CD8-positive, alpha-beta memory T cell (primary cell): ENCODE data around the gene KIF26A. TPM values are rescaled to one million over a fixed set of nuclear protein-coding genes. Genes with fewer than 3 reads are reported as not detected.

ENCODE experiments used
- CTCF ChIA-PET: fragments of 350-600 bp; sonication (Branson Sonifier 250); formaldehyde crosslinking; loops from one replicate; lab custom pipeline; 2021; ENCODE audit warnings: antibody characterized with exemption; lab: Charles Lee
- POLR2A ChIA-PET: fragments of 350-600 bp; sonication (Branson Sonifier 250); formaldehyde crosslinking; loops from one replicate; lab custom pipeline; 2021; ENCODE audit warnings: antibody characterized with exemption; lab: Charles Lee
- DNase-seq, 5 donors: peaks; one replicate each; pipeline versions ENCODE4 v3.0.0 to v3.0.0-alpha.2; 2020 to 2022; ENCODE audit warnings: mixed read lengths in 1 of 5
- H3K27ac ChIP-seq: one replicate; pipeline ENCODE4 v1.7.0; 2013; ENCODE audit warnings: low read depth, mild to moderate bottlenecking, low read length, moderate library complexity
- H3K27me3 ChIP-seq: 2 replicates; pipeline ENCODE4 v1.7.0; 2013; ENCODE audit warnings: low read length, mild to moderate bottlenecking; ENCODE audit not compliant: insufficient read depth, poor library complexity, severe bottlenecking
- H3K36me3 ChIP-seq: 2 replicates; pipeline ENCODE4 v1.7.0; 2013; ENCODE audit warnings: mild to moderate bottlenecking, low read length, moderate library complexity; ENCODE audit not compliant: insufficient read depth
- H3K4me1 ChIP-seq: 2 replicates; pipeline ENCODE4 v1.7.0; 2013; ENCODE audit warnings: mild to moderate bottlenecking, low read length, moderate library complexity; ENCODE audit not compliant: insufficient read depth
- H3K4me3 ChIP-seq: 2 replicates; pipeline ENCODE4 v1.7.0; 2013; ENCODE audit warnings: mild to moderate bottlenecking, low read length
- H3K9me3 ChIP-seq: 2 replicates; pipeline ENCODE4 v1.7.0; 2013; ENCODE audit warnings: mild to moderate bottlenecking, low read length
- H3K27ac Mint-ChIP-seq, 8 donors: one replicate each; pipeline ENCODE4 v1.8.0; 2020 to 2021; ENCODE audit warnings: mixed read lengths in 8 of 8, mild to moderate bottlenecking in 6 of 8, inconsistent platforms in 3 of 8, moderate library complexity in 3 of 8
- H3K27me3 Mint-ChIP-seq, 2 donors: one replicate each; pipeline ENCODE4 v1.8.0; 2020 to 2021; ENCODE audit warnings: mixed read lengths in 2 of 2, mild to moderate bottlenecking in 1 of 2, moderate library complexity in 1 of 2
- H3K36me3 Mint-ChIP-seq, 3 donors: one replicate each; pipeline ENCODE4 v1.8.0; 2020 to 2021; ENCODE audit warnings: mixed read lengths in 3 of 3, inconsistent platforms in 1 of 3, mild to moderate bottlenecking in 1 of 3
- H3K4me1 Mint-ChIP-seq, 3 donors: one replicate each; pipeline ENCODE4 v1.8.0; 2020 to 2021; ENCODE audit warnings: mixed read lengths in 3 of 3, inconsistent platforms in 1 of 3, mild to moderate bottlenecking in 1 of 3
- H3K4me3 Mint-ChIP-seq, 7 donors: one replicate each; pipeline ENCODE4 v1.8.0; 2020 to 2021; ENCODE audit warnings: mixed read lengths in 7 of 7, mild to moderate bottlenecking in 6 of 7, moderate library complexity in 4 of 7, inconsistent platforms in 2 of 7
- H3K9me3 Mint-ChIP-seq, 5 donors: one replicate each; pipeline ENCODE4 v1.8.0; 2020 to 2022; ENCODE audit warnings: mixed read lengths in 5 of 5, mild to moderate bottlenecking in 3 of 5, moderate library complexity in 2 of 5, inconsistent platforms in 1 of 5
- polyA plus RNA-seq: library from polyadenylated mRNA; unstranded; fragments of 300-500 nt; fragmentation: Illumina TruSeq; gene quantifications from one replicate; pipeline ENCODE4 v1.2.3, GENCODE V29; 2021
- total RNA-seq, 2 experiments: library from RNA; stranded (reverse); gene quantifications; one replicate each; pipeline ENCODE4 v1.2.3, GENCODE V29; 2021

Gene KIF26A
- total RNA-seq (under 1 TPM; 0.15 to 0.20 TPM), polyA plus RNA-seq (not detected)

GRCh38 chr14:104138098-104138717 lies at the start of gene KIF26A:
Gene KIF26A, plus strand, starts transcription at chr14:104138587. Its CDS starts 136 bp downstream, at chr14:104138723.
- no peaks in the 10 kb centered on the region for H3K36me3 ChIP-seq
- CTCF ChIA-PET: interaction anchor here (1.1 kb wide), 1 partner anchor 427 kb away, joined by 9 read pairs; no protein-coding TSS in a partner anchor
- H3K4me1 Mint-ChIP-seq: peaks cover 0 to 7% (median 4%) of the 10 kb centered on the region in 3 donors
- H3K36me3 Mint-ChIP-seq: no peaks in the 10 kb centered on the region
- peaks cover 4% of the 10 kb centered on the region for H3K4me1 ChIP-seq
- POLR2A ChIA-PET: no interaction called here
- no peaks in the 10 kb centered on the region for H3K27me3 ChIP-seq
- H3K27me3 Mint-ChIP-seq: peaks cover 8 to 23% of the 10 kb centered on the region in 2 donors
- no peaks in the 10 kb centered on the region for H3K9me3 ChIP-seq
- no peak within 1 kb of the TSS for H3K4me3 ChIP-seq
- H3K27ac Mint-ChIP-seq: no peak within 1 kb of the TSS
- no peaks in the 10 kb centered on the region for H3K9me3 Mint-ChIP-seq
- no peak within 1 kb of the TSS for H3K27ac ChIP-seq
- H3K4me3 Mint-ChIP-seq: peak within 1 kb of the TSS in 6 of 7 donors; percentile 28 to 76 (median 44)
- DNase-seq: peak in 1 of 5 donors; percentile 29

DNA sequence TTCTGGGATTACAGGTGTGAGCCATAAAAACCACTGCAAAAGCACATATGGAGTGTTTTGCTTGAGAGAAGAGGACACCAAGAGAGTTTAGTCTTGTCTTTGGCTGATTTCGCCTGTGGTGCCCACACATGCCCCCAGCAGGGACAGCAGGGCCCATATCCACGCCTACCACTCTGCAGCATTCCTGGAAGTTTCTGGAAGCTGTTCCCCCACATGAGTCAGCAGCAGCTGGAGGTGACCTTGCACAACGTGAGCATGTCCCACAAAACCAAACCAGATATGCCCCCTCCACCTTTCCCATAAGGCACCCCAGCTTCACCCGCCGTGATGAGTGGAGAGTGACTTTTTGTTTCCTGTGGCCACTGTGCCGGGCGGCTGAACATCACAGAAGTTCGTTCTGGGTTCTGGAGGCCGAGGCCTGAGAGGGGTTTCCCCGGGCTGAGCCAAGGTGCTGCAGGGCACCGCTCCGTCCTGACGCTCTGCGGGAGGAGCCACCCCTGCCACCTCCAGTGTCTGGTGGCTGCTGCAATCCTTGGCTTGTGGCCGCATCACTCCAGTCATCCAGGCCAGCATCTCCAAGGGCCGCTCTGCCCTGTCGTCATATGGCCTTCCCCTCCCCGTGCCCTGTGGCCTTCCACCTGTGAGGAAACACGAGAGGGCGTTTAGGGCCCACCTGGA lies 48.2 kb upstream of the KIF26A start:
- DNase-seq: no peak
- Histone ChIP-seq H3K36me3 (no peaks in the 10 kb centered on the region), H3K4me1 (no peaks in the 10 kb centered on the region), H3K9me3 (no peaks in the 10 kb centered on the region), H3K4me3 (no peak overlapping the region), H3K27me3 (no peaks in the 10 kb centered on the region), H3K27ac (no peak overlapping the region)
- H3K4me1 Mint-ChIP-seq: peaks cover 5 to 6% (median 5%) of the 10 kb centered on the region in 3 donors
- ChIA-PET CTCF (no interaction called here), POLR2A (no interaction called here)
- no peaks in the 10 kb centered on the region for H3K9me3 Mint-ChIP-seq
- peaks cover 8 to 12% of the 10 kb centered on the region in 2 donors for H3K27me3 Mint-ChIP-seq
- H3K36me3 Mint-ChIP-seq: no peaks in the 10 kb centered on the region
- H3K4me3 Mint-ChIP-seq: no peak overlapping the region
- no peak overlapping the region for H3K27ac Mint-ChIP-seq

- peaks cover 8 to 14% of the 10 kb centered on the region in 2 donors for H3K27me3 Mint-ChIP-seq
- H3K4me1 Mint-ChIP-seq: peaks cover 5 to 6% (median 5%) of the 10 kb centered on the region in 3 donors
- POLR2A ChIA-PET: no interaction called here
- CTCF ChIA-PET: no interaction called here
- Histone ChIP-seq H3K4me1 (no peaks in the 10 kb centered on the region), H3K27ac (no peak overlapping the region), H3K9me3 (no peaks in the 10 kb centered on the region), H3K4me3 (no peak overlapping the region), H3K27me3 (no peaks in the 10 kb centered on the region), H3K36me3 (no peaks in the 10 kb centered on the region)
- H3K9me3 Mint-ChIP-seq: no peaks in the 10 kb centered on the region
- no peak overlapping the region for H3K27ac Mint-ChIP-seq
- no peaks in the 10 kb centered on the region for H3K36me3 Mint-ChIP-seq
- no peak overlapping the region for H3K4me3 Mint-ChIP-seq
- DNase-seq: no peak
Observed at GRCh38 chr14:104091061-104091926, 47.1 kb upstream of the KIF26A start.

DNA sequence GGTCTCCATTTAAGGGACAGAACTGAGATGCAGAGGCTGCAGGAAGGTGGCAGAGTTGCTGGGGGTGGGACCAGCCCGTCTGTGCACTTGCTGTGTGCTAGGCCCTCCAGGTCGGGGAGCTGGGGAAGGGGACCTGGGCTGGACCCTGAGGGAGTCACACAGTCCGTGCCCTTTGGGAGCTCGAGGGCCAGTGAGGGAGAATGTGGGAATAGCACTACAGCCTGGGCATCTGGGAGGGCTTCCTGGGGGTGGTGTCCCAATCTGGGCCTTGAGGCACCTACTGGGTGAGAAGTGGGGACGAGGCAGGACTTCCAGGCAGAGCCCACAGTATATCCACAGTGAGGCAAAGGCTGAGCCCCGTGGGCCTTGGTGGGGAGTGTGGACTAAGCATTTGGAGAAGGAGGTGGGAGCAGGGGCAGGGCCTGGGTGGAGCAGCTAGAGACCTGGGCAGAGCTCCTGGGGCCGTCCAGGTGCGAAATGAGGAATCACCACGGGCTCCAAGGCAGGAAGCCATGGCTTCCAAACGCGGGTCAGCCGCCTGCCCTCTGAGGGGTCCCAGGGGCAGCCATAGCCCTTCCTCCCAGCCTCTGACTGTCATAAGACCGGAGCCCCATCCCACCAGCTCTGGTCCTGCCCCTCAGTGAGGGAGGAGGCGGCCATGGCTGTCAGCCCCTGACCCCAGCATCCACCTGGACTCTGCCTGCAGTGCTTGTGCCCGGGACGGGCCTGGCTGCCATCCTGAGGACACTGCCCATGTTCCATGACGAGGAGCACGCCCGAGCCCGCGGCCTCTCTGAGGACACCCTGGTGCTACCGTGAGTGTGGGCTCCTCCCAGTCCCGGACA lies 46.2 kb upstream of the KIF26A start:
- H3K27ac Mint-ChIP-seq: no peak overlapping the region
- no peak overlapping the region for H3K4me3 Mint-ChIP-seq
- peaks cover 2 to 10% of the 10 kb centered on the region in 2 donors for H3K27me3 Mint-ChIP-seq
- DNase-seq: peak in 1 of 5 donors; percentile 46
- Histone ChIP-seq H3K9me3 (no peaks in the 10 kb centered on the region), H3K4me3 (no peak overlapping the region), H3K27me3 (no peaks in the 10 kb centered on the region), H3K27ac (no peak overlapping the region), H3K4me1 (no peaks in the 10 kb centered on the region), H3K36me3 (no peaks in the 10 kb centered on the region)
- CTCF ChIA-PET: no interaction called here
- peaks cover 5 to 6% (median 5%) of the 10 kb centered on the region in 3 donors for H3K4me1 Mint-ChIP-seq
- no peaks in the 10 kb centered on the region for H3K36me3 Mint-ChIP-seq
- H3K9me3 Mint-ChIP-seq: no peaks in the 10 kb centered on the region
- POLR2A ChIA-PET: no interaction called here

DNA sequence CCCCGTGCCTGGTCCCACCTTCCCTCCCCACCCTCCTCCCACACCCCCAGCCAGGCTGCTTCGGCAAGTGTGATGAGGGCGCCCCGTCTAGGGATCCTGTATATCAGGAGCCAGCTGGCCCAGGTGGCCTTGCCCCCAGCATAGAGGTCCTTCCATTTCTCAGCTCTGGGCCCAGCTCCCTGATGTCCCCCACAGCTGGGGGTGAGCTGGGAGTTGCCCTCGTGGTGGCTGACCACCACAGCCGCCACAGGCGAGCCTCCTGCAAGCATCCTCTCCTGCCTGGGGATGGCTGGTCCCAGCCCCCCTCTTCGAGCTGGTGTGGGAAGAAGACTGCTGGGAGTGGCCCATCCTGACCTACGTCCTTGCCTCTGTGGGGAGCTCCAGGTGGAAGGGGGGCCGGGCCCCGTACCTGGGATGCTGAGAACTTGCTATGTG lies 45.4 kb upstream of the KIF26A start:
- peaks cover 0 to 8% of the 10 kb centered on the region in 2 donors for H3K27me3 Mint-ChIP-seq
- ChIA-PET CTCF (interaction anchor here (0.6 to 1.0 kb wide), 2 partner anchors 306 to 471 kb away, joined by 3 to 4 read pairs; no protein-coding TSS in a partner anchor), POLR2A (no interaction called here)
- Histone ChIP-seq H3K9me3 (no peaks in the 10 kb centered on the region), H3K4me3 (no peak overlapping the region), H3K27me3 (no peaks in the 10 kb centered on the region), H3K36me3 (no peaks in the 10 kb centered on the region), H3K27ac (no peak overlapping the region), H3K4me1 (no peaks in the 10 kb centered on the region)
- no peak overlapping the region for H3K4me3 Mint-ChIP-seq
- no peak overlapping the region for H3K27ac Mint-ChIP-seq
- H3K4me1 Mint-ChIP-seq: peaks cover 5 to 6% (median 5%) of the 10 kb centered on the region in 3 donors
- no peaks in the 10 kb centered on the region for H3K36me3 Mint-ChIP-seq
- H3K9me3 Mint-ChIP-seq: no peaks in the 10 kb centered on the region
- DNase-seq: no peak

DNA sequence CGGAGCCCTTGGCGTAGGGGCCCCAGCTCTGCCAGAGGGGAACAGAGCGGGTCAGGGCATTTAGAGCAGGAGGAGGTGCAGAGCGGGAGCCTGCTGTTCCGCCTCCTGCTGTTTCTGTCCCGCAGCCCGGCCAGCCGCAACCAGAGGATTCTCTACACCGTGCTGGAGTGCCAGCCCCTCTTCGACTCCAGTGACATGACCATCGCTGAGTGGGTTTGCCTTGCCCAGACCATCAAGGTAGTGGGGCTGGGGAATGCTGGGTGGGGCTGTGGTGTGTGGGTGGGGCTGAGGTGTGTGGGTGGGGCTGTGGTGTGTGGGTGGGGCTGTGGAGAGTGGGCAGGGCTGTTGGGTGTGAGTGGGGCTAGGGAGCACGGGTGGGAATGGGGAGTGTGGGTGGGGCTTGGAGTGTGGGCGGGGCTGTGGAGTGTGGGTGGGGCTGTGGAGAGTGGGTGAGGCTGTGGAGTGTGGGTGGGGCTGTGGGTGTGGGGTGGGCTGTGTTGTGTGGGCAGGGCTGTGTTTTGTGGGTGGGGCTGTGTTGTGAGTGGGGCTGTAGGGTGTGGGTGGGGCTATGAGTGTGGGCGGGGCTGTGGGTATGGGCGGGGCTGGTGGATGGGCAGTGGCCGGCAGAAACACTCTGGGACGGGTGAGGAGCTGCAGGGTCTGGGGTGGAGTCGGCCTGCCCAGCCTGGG lies 44.9 kb upstream of the KIF26A start:
- POLR2A ChIA-PET: no interaction called here
- Histone ChIP-seq H3K27ac (no peak overlapping the region), H3K4me1 (no peaks in the 10 kb centered on the region), H3K27me3 (no peaks in the 10 kb centered on the region), H3K4me3 (no peak overlapping the region), H3K36me3 (no peaks in the 10 kb centered on the region), H3K9me3 (no peaks in the 10 kb centered on the region)
- no peak for DNase-seq
- Mint-ChIP-seq H3K4me1 (peaks cover 5 to 6% (median 5%) of the 10 kb centered on the region in 3 donors), H3K4me3 (no peak overlapping the region), H3K36me3 (no peaks in the 10 kb centered on the region), H3K9me3 (no peaks in the 10 kb centered on the region), H3K27ac (no peak overlapping the region), H3K27me3 (peaks cover 0 to 8% of the 10 kb centered on the region in 2 donors)
- CTCF ChIA-PET: interaction anchor here (0.6 to 1.4 kb wide), 3 partner anchors 16 to 470 kb away, joined by 3 to 4 read pairs (median 4); no protein-coding TSS in a partner anchor
